Activated B cell treated with CpG ODN at 0.5 μM for 24 hours (primary cell): Measurements from ENCODE around the gene SNORC. TPM values are rescaled to one million over a fixed set of nuclear protein-coding genes. Genes with fewer than 3 reads are reported as not detected.

ENCODE experiments used
- ATAC-seq: fragments of 200-7000 bp; cut with Tn5 transposase; one replicate; pipeline ENCODE4 v1.10.0; 2021; ENCODE audit warnings: low read depth, mild to moderate bottlenecking, moderate library complexity
- CTCF ChIA-PET: fragments of 350-600 bp; sonication (Branson Sonifier 250); formaldehyde crosslinking; loops from one replicate; lab custom pipeline; 2021; ENCODE audit warnings: antibody characterized with exemption; lab: Charles Lee
- POLR2A ChIA-PET: fragments of 350-600 bp; sonication (Branson Sonifier 250); formaldehyde crosslinking; loops from one replicate; lab custom pipeline; 2021; ENCODE audit warnings: antibody characterized with exemption; lab: Charles Lee
- DNase-seq: peaks from one replicate; pipeline ENCODE4 v3.0.0; 2022
- H3K27ac Mint-ChIP-seq: one replicate; pipeline ENCODE4 v1.8.0; 2020; ENCODE audit warnings: mixed read lengths
- H3K27me3 Mint-ChIP-seq: one replicate; pipeline ENCODE4 v1.8.0; 2021; ENCODE audit warnings: mixed read lengths
- H3K36me3 Mint-ChIP-seq: one replicate; pipeline ENCODE4 v1.8.0; 2021; ENCODE audit warnings: low read depth, mixed read lengths
- H3K4me1 Mint-ChIP-seq: one replicate; pipeline ENCODE4 v1.8.0; 2021; ENCODE audit warnings: mixed read lengths
- H3K4me3 Mint-ChIP-seq: one replicate; pipeline ENCODE4 v1.8.0; 2020; ENCODE audit warnings: mild to moderate bottlenecking, mixed read lengths
- H3K9me3 Mint-ChIP-seq: one replicate; pipeline ENCODE4 v1.8.0; 2020; ENCODE audit warnings: mixed read lengths
- CTCF ChIP-seq: fragments of 200-600 bp; IDR thresholded peaks from one replicate; pipeline ENCODE4 v1.8.0; 2022; ENCODE audit warnings: antibody characterized with exemption, mild to moderate bottlenecking
- intact Hi-C: fragments of 100-400 bp; cut with micrococcal nuclease; formaldehyde crosslinking; loops from one replicate; pipeline ENCODE4 v1.15.1; 2024
- total RNA-seq: library from RNA; stranded (reverse); gene quantifications from 2 replicates; pipeline ENCODE4 v1.2.3, GENCODE V29; 2022

The SNORC gene
- total RNA-seq, 1 donor from 2014 or later = 2.1 TPM

- Mint-ChIP-seq H3K9me3 (no peaks in the 10 kb centered on the region), H3K27ac (no peak overlapping the region), H3K4me3 (no peak overlapping the region), H3K4me1 (no peaks in the 10 kb centered on the region), H3K27me3 (no peaks in the 10 kb centered on the region), H3K36me3 (peaks cover 10% of the 10 kb centered on the region)
- DNase-seq (no peak), ATAC-seq (no peak)
- ChIA-PET CTCF (no interaction called here), POLR2A (interaction anchor here (0.5 kb wide), 1 partner anchor 52 kb away, joined by 5 read pairs; no protein-coding TSS in a partner anchor)
- no peak for TF ChIP-seq CTCF
- intact Hi-C loops = no loop called here
Measured at GRCh38 chr2:232865165-232865564, 4.9 kb upstream of the SNORC start.

GRCh38 chr2:232866104-232866503 lies 4.0 kb upstream of the SNORC start:
- Mint-ChIP-seq H3K27me3 (no peaks in the 10 kb centered on the region), H3K4me1 (no peaks in the 10 kb centered on the region), H3K9me3 (no peaks in the 10 kb centered on the region), H3K27ac (no peak overlapping the region), H3K4me3 (no peak overlapping the region), H3K36me3 (peaks cover 4% of the 10 kb centered on the region)
- ChIA-PET CTCF (no interaction called here), POLR2A (interaction anchor here (0.6 kb wide), 1 partner anchor 379 kb away, joined by 4 read pairs; no protein-coding TSS in a partner anchor)
- intact Hi-C loops = no loop called here
- ATAC-seq = no peak
- DNase-seq = no peak
- TF ChIP-seq CTCF = no peak

GRCh38 chr2:232869138-232870017 lies 686 bp upstream of the SNORC start:
- DNase-seq = no peak
- no peak overlapping the region for H3K4me3 Mint-ChIP-seq
- no peaks in the 10 kb centered on the region for H3K36me3 Mint-ChIP-seq
- H3K9me3 Mint-ChIP-seq = no peaks in the 10 kb centered on the region
- H3K27ac Mint-ChIP-seq = no peak overlapping the region
- no peak for TF ChIP-seq CTCF
- CTCF ChIA-PET = no interaction called here
- ATAC-seq = no peak
- POLR2A ChIA-PET = interaction anchor here (0.6 kb wide), 1 partner anchor 191 kb away, joined by 4 read pairs; no protein-coding TSS in a partner anchor
- no peaks in the 10 kb centered on the region for H3K27me3 Mint-ChIP-seq
- peaks cover 4% of the 10 kb centered on the region for H3K4me1 Mint-ChIP-seq
- intact Hi-C loops = no loop called here

- no peak overlapping the region for H3K4me3 Mint-ChIP-seq
- H3K27ac Mint-ChIP-seq = no peak overlapping the region
- ATAC-seq (no peak), DNase-seq (no peak)
- POLR2A ChIA-PET = no interaction called here
- no peaks in the 10 kb centered on the region for H3K9me3 Mint-ChIP-seq
- peaks cover 9% of the 10 kb centered on the region for H3K27me3 Mint-ChIP-seq
- TF ChIP-seq CTCF = no peak
- H3K4me1 Mint-ChIP-seq = peaks cover 12% of the 10 kb centered on the region
- CTCF ChIA-PET = interaction anchor here (0.6 kb wide), 1 partner anchor 49 kb away, joined by 4 read pairs; no protein-coding TSS in a partner anchor
- intact Hi-C loops = no loop called here
- no peaks in the 10 kb centered on the region for H3K36me3 Mint-ChIP-seq
Measured at GRCh38 chr2:232870766-232871371, 805 bp downstream of the SNORC start.

GRCh38 chr2:232871418-232871834 lies 1.4 kb downstream of the SNORC start:
- CTCF ChIA-PET = no interaction called here

More at GRCh38 chr2:232871418-232871834, 1.4 kb downstream of the SNORC start:
- POLR2A ChIA-PET = no interaction called here
- no peaks in the 10 kb centered on the region for H3K36me3 Mint-ChIP-seq
- no peak for TF ChIP-seq CTCF
- DNase-seq = no peak
- H3K4me3 Mint-ChIP-seq = no peak overlapping the region
- intact Hi-C loops = no loop called here
- H3K27ac Mint-ChIP-seq = no peak overlapping the region
- no peaks in the 10 kb centered on the region for H3K9me3 Mint-ChIP-seq
- no peak for ATAC-seq
- H3K4me1 Mint-ChIP-seq = peaks cover 12% of the 10 kb centered on the region
- peaks cover 9% of the 10 kb centered on the region for H3K27me3 Mint-ChIP-seq
